Parathyroid adenoma (tissue), 2 donors: ENCODE measurements around the gene MAMDC2.

ENCODE experiments used
- H2AFZ ChIP-seq: fragments of 300-600 bp; sonication (generic); one replicate; pipeline ENCODE4 v1.7.0; 2017; ENCODE audit warnings: antibody characterized with exemption, mild to moderate bottlenecking
- H3K27ac ChIP-seq: fragments of 300-600 bp; sonication (generic); one replicate; pipeline ENCODE4 v1.7.0; 2017
- H3K27me3 ChIP-seq: fragments of 300-600 bp; sonication (generic); one replicate; pipeline ENCODE4 v1.7.0; 2017; ENCODE audit warnings: low read length; ENCODE audit not compliant: control insufficient read depth, insufficient read depth
- H3K36me3 ChIP-seq: fragments of 300-600 bp; sonication (generic); one replicate; pipeline ENCODE4 v1.7.0; 2017; ENCODE audit warnings: low read length; ENCODE audit not compliant: control insufficient read depth, insufficient read depth
- H3K4me1 ChIP-seq: fragments of 300-600 bp; sonication (generic); one replicate; pipeline ENCODE4 v1.7.0; 2017; ENCODE audit warnings: control low read depth
- H3K4me2 ChIP-seq: fragments of 300-600 bp; sonication (generic); one replicate; pipeline ENCODE4 v1.7.0; 2017; ENCODE audit warnings: low read length
- H3K4me3 ChIP-seq: fragments of 300-600 bp; sonication (generic); one replicate; pipeline ENCODE4 v1.7.0; 2017; ENCODE audit warnings: low read depth, low read length
- H3K79me2 ChIP-seq: fragments of 300-600 bp; sonication (generic); one replicate; pipeline ENCODE4 v1.7.0; 2017; ENCODE audit warnings: control low read depth
- H3K9ac ChIP-seq: fragments of 300-600 bp; sonication (generic); one replicate; pipeline ENCODE4 v1.7.0; 2017; ENCODE audit warnings: mild to moderate bottlenecking
- H3K9me3 ChIP-seq: fragments of 300-600 bp; sonication (generic); one replicate; pipeline ENCODE4 v1.7.0; 2017; ENCODE audit warnings: low read length; ENCODE audit not compliant: control insufficient read depth
- CTCF ChIP-seq: fragments of 300-600 bp; sonication (generic); IDR thresholded peaks from one replicate; pipeline ENCODE4 v1.7.0; 2017; ENCODE audit warnings: antibody characterized with exemption, mild to moderate bottlenecking
- donor health status: primary hyperparathyroidism.

MAMDC2 gene

GRCh38 chr9:70261131-70261870, 217.7 kb downstream of the MAMDC2 start:
- Histone ChIP-seq H3K27ac (no peak overlapping the region), H3K79me2 (peaks cover 19% of the 10 kb centered on the region), H3K27me3 (no peaks in the 10 kb centered on the region), H3K4me3 (no peak overlapping the region), H2AFZ (no peak overlapping the region), H3K9ac (no peak overlapping the region), H3K36me3 (no peaks in the 10 kb centered on the region), H3K4me1 (no peaks in the 10 kb centered on the region), H3K4me2 (no peak overlapping the region), H3K9me3 (no peaks in the 10 kb centered on the region)
- no peak for TF ChIP-seq CTCF

DNA sequence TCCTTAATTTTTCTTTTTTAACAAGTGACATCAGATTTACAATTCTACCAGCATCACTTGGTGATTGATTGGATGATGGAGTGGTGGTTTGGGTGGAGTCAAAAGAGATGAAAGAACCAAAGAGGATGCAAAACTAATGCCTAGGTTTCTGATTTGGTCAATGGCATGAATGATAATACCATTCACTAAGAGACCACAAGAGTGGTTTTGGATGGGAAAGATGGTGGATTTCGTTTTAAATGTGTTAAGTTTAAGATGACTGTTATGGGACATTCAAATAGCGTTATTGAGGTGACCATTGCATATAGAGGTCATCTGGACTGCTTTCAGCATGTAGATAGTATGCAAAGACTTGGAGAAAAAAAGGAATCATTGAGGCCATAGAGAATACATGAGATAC, 218.7 kb downstream of the MAMDC2 start:
- no peaks in the 10 kb centered on the region for H3K9me3 ChIP-seq
- no peak overlapping the region for H3K9ac ChIP-seq
- H3K27ac ChIP-seq, result no peak overlapping the region
- no peaks in the 10 kb centered on the region for H3K4me1 ChIP-seq
- H3K4me2 ChIP-seq, result no peak overlapping the region
- H3K4me3 ChIP-seq, result no peak overlapping the region
- no peaks in the 10 kb centered on the region for H3K27me3 ChIP-seq
- no peaks in the 10 kb centered on the region for H3K36me3 ChIP-seq
- TF ChIP-seq CTCF, result no peak
- H2AFZ ChIP-seq, result no peak overlapping the region
- peaks cover 19% of the 10 kb centered on the region for H3K79me2 ChIP-seq

GRCh38 chr9:70262948-70263347, 219.3 kb downstream of the MAMDC2 start:
- H3K4me2 ChIP-seq, result no peak overlapping the region
- no peaks in the 10 kb centered on the region for H3K4me1 ChIP-seq
- no peaks in the 10 kb centered on the region for H3K36me3 ChIP-seq
- no peak overlapping the region for H3K9ac ChIP-seq
- no peaks in the 10 kb centered on the region for H3K9me3 ChIP-seq
- H3K27me3 ChIP-seq, result no peaks in the 10 kb centered on the region
- H3K27ac ChIP-seq, result no peak overlapping the region
- H2AFZ ChIP-seq, result no peak overlapping the region
- no peak for TF ChIP-seq CTCF
- no peak overlapping the region for H3K4me3 ChIP-seq
- peaks cover 19% of the 10 kb centered on the region for H3K79me2 ChIP-seq

DNA sequence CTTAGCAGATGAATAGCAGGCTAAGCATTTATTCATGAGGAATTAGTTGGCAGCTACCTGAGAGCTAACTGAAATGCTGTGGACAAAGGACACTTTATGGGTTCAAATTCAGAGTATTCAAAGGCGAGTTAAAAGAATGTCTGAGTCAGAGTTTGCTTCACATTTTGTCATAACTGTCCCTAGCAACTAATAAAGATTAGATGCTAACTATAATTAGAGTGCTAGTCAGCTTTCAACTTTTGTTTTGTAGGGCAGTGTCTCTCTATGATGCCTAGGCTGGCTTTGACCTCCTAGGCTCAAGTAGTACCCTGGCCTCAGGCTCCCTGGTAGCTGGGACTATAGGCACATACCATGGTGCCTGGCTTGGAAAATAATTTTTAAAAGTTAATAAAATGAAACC, 219.8 kb downstream of the MAMDC2 start:
- H3K79me2 ChIP-seq, result peaks cover 19% of the 10 kb centered on the region
- H3K27ac ChIP-seq, result no peak overlapping the region
- no peaks in the 10 kb centered on the region for H3K36me3 ChIP-seq
- H3K9ac ChIP-seq, result no peak overlapping the region
- H3K4me1 ChIP-seq, result no peaks in the 10 kb centered on the region
- H3K27me3 ChIP-seq, result no peaks in the 10 kb centered on the region
- H3K4me3 ChIP-seq, result no peak overlapping the region
- H2AFZ ChIP-seq, result no peak overlapping the region
- no peaks in the 10 kb centered on the region for H3K9me3 ChIP-seq
- H3K4me2 ChIP-seq, result no peak overlapping the region
- TF ChIP-seq CTCF, result no peak
